IMR-90 (cell line): Measurements from ENCODE around the gene MOB2. TPM values are rescaled to one million over a fixed set of nuclear protein-coding genes. Genes with fewer than 3 reads are reported as not detected.

Experiments
- ATAC-seq: fragments of 200-7000 bp; cut with Tn5 transposase; 2 replicates; pipeline ENCODE4 v1.9.1; 2020; ENCODE audit warnings: low read depth, mild to moderate bottlenecking, moderate library complexity
- BruUV-seq: library from RNA; stranded (reverse); fragments of 400-500 nt; replicated peaks from 2 replicates; lab custom pipeline; 2021; lab: Mats Ljungman, UMichigan
- CTCF ChIA-PET: fragments of 300-600 bp; formaldehyde crosslinking; extraction: SDS; loops from one replicate; lab custom pipeline; 2021; ENCODE audit warnings: antibody characterized with exemption; lab: Yijun Ruan, JAX
- POLR2A ChIA-PET: fragments of 300-600 bp; sonication (Branson Sonifier 250); formaldehyde crosslinking; loops from one replicate; lab custom pipeline; 2022; ENCODE audit warnings: antibody characterized with exemption; ENCODE audit not compliant: unreplicated experiment; lab: Charles Lee
- DNase-seq: peaks from one replicate; pipeline ENCODE4 v3.0.0; 2013
- H2AFZ ChIP-seq: replicated peaks from 2 replicates; pipeline ENCODE3; 2013; ENCODE audit warnings: low read length, mild to moderate bottlenecking; ENCODE audit not compliant: poor library complexity
- H2AK5ac ChIP-seq: 2 replicates; pipeline ENCODE4 v1.6.1; 2013; ENCODE audit warnings: low read depth, low read length, inconsistent platforms
- H2AK9ac ChIP-seq: replicated peaks from 2 replicates; pipeline ENCODE3; 2013; ENCODE audit warnings: mild to moderate bottlenecking, low read depth, low read length, moderate library complexity; ENCODE audit not compliant: poor library complexity
- H2BK120ac ChIP-seq: 2 replicates; pipeline ENCODE4 v1.6.1; 2013; ENCODE audit warnings: low read depth, low read length, inconsistent platforms
- H2BK15ac ChIP-seq: 3 replicates; pipeline ENCODE4 v1.6.1; 2013; ENCODE audit warnings: low read depth, low read length, inconsistent platforms
- H2BK20ac ChIP-seq: 2 replicates; pipeline ENCODE4 v1.6.1; 2013; ENCODE audit warnings: low read depth, mild to moderate bottlenecking, inconsistent platforms, low read length, moderate library complexity
- H2BK5ac ChIP-seq: 2 replicates; pipeline ENCODE4 v1.6.1; 2013; ENCODE audit warnings: mild to moderate bottlenecking, low read depth, low read length, inconsistent platforms; ENCODE audit not compliant: poor library complexity, severe bottlenecking
- H3K14ac ChIP-seq: replicated peaks from 2 replicates; pipeline ENCODE4 v1.6.1; 2013; ENCODE audit warnings: low read depth, low read length, inconsistent platforms
- H3K18ac ChIP-seq: 2 replicates; pipeline ENCODE4 v1.6.1; 2013; ENCODE audit warnings: low read depth, low read length, control low read depth
- H3K23ac ChIP-seq: 2 replicates; pipeline ENCODE4 v1.6.1; 2013; ENCODE audit warnings: low read depth, low read length, inconsistent platforms
- H3K27ac ChIP-seq: 2 replicates; pipeline ENCODE4 v1.5.1; 2013; ENCODE audit warnings: mild to moderate bottlenecking, control low read depth, low read length; ENCODE audit not compliant: insufficient read depth
- H3K27me3 ChIP-seq: 2 replicates; pipeline ENCODE4 v1.6.1; 2013; ENCODE audit warnings: low read length; ENCODE audit not compliant: control insufficient read depth, insufficient read depth
- H3K36me3 ChIP-seq: 2 replicates; pipeline ENCODE4 v1.6.1; 2013; ENCODE audit warnings: low read length, mixed read lengths; ENCODE audit not compliant: control insufficient read depth, insufficient read depth
- H3K4ac ChIP-seq: 2 replicates; pipeline ENCODE4 v1.6.1; 2013; ENCODE audit warnings: low read depth, low read length, inconsistent platforms
- H3K4me1 ChIP-seq: 2 replicates; pipeline ENCODE4 v1.6.1; 2013; ENCODE audit warnings: low read length, mixed read lengths; ENCODE audit not compliant: control insufficient read depth, insufficient read depth
- H3K4me2 ChIP-seq: 2 replicates; pipeline ENCODE4 v1.6.1; 2013; ENCODE audit warnings: low read depth, mild to moderate bottlenecking, control low read depth, low read length, moderate library complexity
- H3K4me3 ChIP-seq: 2 replicates; pipeline ENCODE4 v1.5.1; 2013; ENCODE audit warnings: low read depth, mild to moderate bottlenecking, control low read depth, low read length, moderate library complexity; ENCODE audit not compliant: insufficient read depth
- H3K56ac ChIP-seq: 2 replicates; pipeline ENCODE4 v1.6.1; 2013; ENCODE audit warnings: low read length, inconsistent platforms; ENCODE audit not compliant: insufficient read depth; ENCODE audit errors: extremely low read depth
- H3K79me1 ChIP-seq, 2 experiments: 2 replicates each; pipeline ENCODE4 v1.6.1; 2013; ENCODE audit warnings: low read length in 2 of 2, inconsistent platforms in 1 of 2, low read depth in 1 of 2
- H3K9ac ChIP-seq: 2 replicates; pipeline ENCODE4 v1.6.1; 2013; ENCODE audit warnings: low read depth, low read length, control low read depth
- H3K9me1 ChIP-seq: 2 replicates; pipeline ENCODE4 v1.6.1; 2013; ENCODE audit warnings: low read length, inconsistent platforms; ENCODE audit not compliant: insufficient read depth
- H3K9me3 ChIP-seq: 2 replicates; pipeline ENCODE4 v1.6.1; 2013; ENCODE audit warnings: low read length; ENCODE audit not compliant: control insufficient read depth, insufficient read depth
- H4K20me1 ChIP-seq: 2 replicates; pipeline ENCODE4 v1.6.1; 2013; ENCODE audit warnings: low read length, inconsistent platforms; ENCODE audit not compliant: insufficient read depth
- H4K5ac ChIP-seq: 2 replicates; pipeline ENCODE4 v1.6.1; 2013; ENCODE audit warnings: mild to moderate bottlenecking, low read depth, low read length, control low read depth
- H4K8ac ChIP-seq, 2 experiments: 2 replicates each; pipeline ENCODE4 v1.6.1; 2013; ENCODE audit warnings: low read depth in 2 of 2, low read length in 2 of 2, control low read depth in 1 of 2, inconsistent platforms in 1 of 2
- H4K91ac ChIP-seq: 2 replicates; pipeline ENCODE4 v1.6.1; 2013; ENCODE audit warnings: low read depth, low read length, inconsistent platforms; ENCODE audit not compliant: insufficient read depth
- BHLHE40 ChIP-seq: fragments of 150-350 bp; IDR thresholded peaks from 2 replicates; pipeline ENCODE4 v1.6.1; 2016; ENCODE audit warnings: mild to moderate bottlenecking, low read depth, low read length
- CEBPB ChIP-seq: IDR thresholded peaks from 2 replicates; pipeline ENCODE4 v1.6.1; 2012; ENCODE audit warnings: low read depth, low read length, improper control_type of control experiment
- CHD1 ChIP-seq: IDR thresholded peaks from 2 replicates; pipeline ENCODE4 v1.6.1; 2012; ENCODE audit warnings: low read depth, low read length, improper control_type of control experiment
- FOS ChIP-seq: fragments of 150-350 bp; IDR thresholded peaks from 2 replicates; pipeline ENCODE4 v1.6.1; 2016; ENCODE audit warnings: low read depth, low read length
- MAFK ChIP-seq: IDR thresholded peaks from 2 replicates; pipeline ENCODE4 v1.6.1; 2012; ENCODE audit warnings: low read depth, low read length, improper control_type of control experiment
- MAZ ChIP-seq: IDR thresholded peaks from 2 replicates; pipeline ENCODE4 v1.6.1; 2012; ENCODE audit warnings: low read depth, mild to moderate bottlenecking, low read length, improper control_type of control experiment, moderate library complexity, borderline replicate concordance
- MXI1 ChIP-seq: IDR thresholded peaks from 2 replicates; pipeline ENCODE4 v1.6.1; 2012; ENCODE audit warnings: low read depth, mild to moderate bottlenecking, low read length, moderate library complexity, borderline replicate concordance
- NFE2L2 ChIP-seq: fragments of 150-350 bp; IDR thresholded peaks from 2 replicates; pipeline ENCODE4 v1.6.1; 2016; ENCODE audit warnings: low read depth, mild to moderate bottlenecking, low read length
- POLR2A ChIP-seq: IDR thresholded peaks from 2 replicates; pipeline ENCODE4 v1.6.1; 2012; ENCODE audit warnings: mild to moderate bottlenecking, low read depth, low read length
- RCOR1 ChIP-seq: IDR thresholded peaks from 2 replicates; pipeline ENCODE4 v1.6.1; 2012; ENCODE audit warnings: mild to moderate bottlenecking, low read length, improper control_type of control experiment; ENCODE audit not compliant: insufficient replicate concordance
- RFX5 ChIP-seq: IDR thresholded peaks from 2 replicates; pipeline ENCODE4 v1.8.0; 2012; ENCODE audit warnings: low read depth, mild to moderate bottlenecking, low read length, moderate library complexity
- SMC3 ChIP-seq: fragments of 150-350 bp; IDR thresholded peaks from 2 replicates; pipeline ENCODE4 v1.6.1; 2016; ENCODE audit warnings: low read depth, mild to moderate bottlenecking, antibody characterized with exemption, low read length, moderate library complexity
- WGBS, 2 experiments: methylation state at CpG; one replicate each; pipeline versions ENCODE4 v1.1.5 to v1.1.7; 2013; ENCODE audit warnings: missing lambda C conversion rate in 2 of 2; ENCODE audit not compliant: insufficient read length in 1 of 2; ENCODE audit errors: extremely low coverage in 2 of 2; 5-methylcytosine and 5-hydroxymethylcytosine counted together
- dilution Hi-C: fragments of 300-500 bp; cut with HindIII; formaldehyde crosslinking; loops from one replicate; pipeline ENCODE4 v1.14.3; 2018; ENCODE audit warnings: low sequenced_read_pairs; ENCODE audit not compliant: unreplicated experiment
- in situ Hi-C: fragments of 300-500 bp; cut with MboI; formaldehyde crosslinking; loops from 3 replicates; pipeline ENCODE4 v1.14.3; 2019; ENCODE audit warnings: low sequenced_read_pairs, inconsistent platforms, mixed read lengths
- intact Hi-C: fragments of 100-400 bp; cut with micrococcal nuclease; formaldehyde crosslinking; loops from 2 replicates; pipeline ENCODE4 v1.10.0; 2022
- polyA plus RNA-seq, 3 experiments: library from polyadenylated mRNA; depleted of rRNA; stranded (reverse); fragments of >200 nt; gene quantifications; 2 replicates each; pipeline ENCODE4 v1.2.3, GENCODE V29; 2012; ENCODE audit warnings: low replicate concordance in 1 of 3
- total RNA-seq: library from RNA; depleted of rRNA; stranded (reverse); fragments of >200 nt; gene quantifications from 2 replicates; pipeline ENCODE4 v1.2.3, GENCODE V29; 2012
- TF ChIP-seq, protein P1 (sequence below): fragments of 150-350 bp; IDR thresholded peaks from 2 replicates; pipeline ENCODE4 v1.6.1; 2016; ENCODE audit warnings: low read depth, mild to moderate bottlenecking, low read length, moderate library complexity, borderline replicate concordance
- TF ChIP-seq, protein P2 (sequence below): fragments of 150-350 bp; IDR thresholded peaks from 2 replicates; pipeline ENCODE4 v1.6.1; 2017; ENCODE audit warnings: mild to moderate bottlenecking, antibody characterized with exemption, low read length, low read depth
- TF ChIP-seq, protein P3 (sequence below): conservative IDR thresholded peaks from 2 replicates; pipeline ENCODE4 v1.5.1; 2012; ENCODE audit warnings: mild to moderate bottlenecking, low read depth, low read length, improper control_type of control experiment

MOB2 gene
- total and polyA plus RNA-seq, 2 of the 4 experiments (the other 2 are of a cell fraction) = 23.7 to 36.2 TPM

DNA sequence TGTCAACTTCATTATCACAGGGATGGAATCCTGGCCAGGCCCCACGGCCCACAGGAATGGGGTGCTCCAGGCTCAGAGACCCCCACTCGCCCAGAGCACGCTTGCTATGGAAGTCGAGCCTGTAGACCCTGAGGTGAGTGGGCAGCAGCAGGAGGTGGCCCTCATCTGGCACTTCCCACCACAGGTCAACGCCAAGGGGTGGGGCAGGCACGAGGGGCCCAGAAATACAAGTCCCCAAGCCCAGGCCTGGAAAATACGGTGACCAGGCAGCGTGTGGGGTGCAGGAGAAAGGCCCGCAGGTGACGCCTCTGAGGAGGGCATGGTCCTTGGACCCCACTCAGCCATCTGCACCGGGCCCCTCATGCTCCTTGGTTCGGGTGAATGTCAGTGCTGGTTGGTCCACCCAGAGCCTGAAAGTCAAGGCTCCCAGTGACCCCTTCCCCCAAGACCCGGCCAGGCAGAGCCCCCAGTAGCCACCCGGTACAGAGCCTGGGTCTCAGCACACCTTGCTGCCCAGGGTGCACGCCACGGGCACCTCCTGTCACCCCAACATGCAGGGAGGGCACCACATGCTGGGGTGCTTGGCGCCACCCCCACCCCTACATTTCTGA, 2.4 kb downstream of the MOB2 start:
- no peak for ATAC-seq
- H3K4me2 ChIP-seq = no peak overlapping the region
- no peak overlapping the region for H3K23ac ChIP-seq
- H4K20me1 ChIP-seq = peaks cover 84% of the 10 kb centered on the region
- no peak overlapping the region for H4K5ac ChIP-seq
- no peak overlapping the region for H3K27ac ChIP-seq
- BruUV-seq = no TSS peak
- 79% methylated on average over 5 of the region's 17 CpGs; no CpG with 5 or more reads in 1 of the 2 experiments for WGBS, 2 experiments
- peaks cover 4% of the 10 kb centered on the region; the same call in 1 of the 2 replicates for H3K4me1 ChIP-seq
- no peak overlapping the region for H2AFZ ChIP-seq
- peaks cover 12% of the 10 kb centered on the region; the same call in 1 of the 2 replicates for H3K36me3 ChIP-seq
- no peak overlapping the region for H4K8ac ChIP-seq
- H3K27me3 ChIP-seq = no peaks in the 10 kb centered on the region
- dilution Hi-C loops (no loop called here), in situ Hi-C loops (no loop called here), intact Hi-C loops (no loop called here)
- no peak overlapping the region for H2AK5ac ChIP-seq
- TF ChIP-seq RCOR1 (no peak), CHD1 (no peak), BHLHE40 (no peak), POLR2A (no peak), SMC3 (no peak), MAZ (no peak), NFE2L2 (no peak), MAFK (no peak), CEBPB (no peak), MXI1 (no peak), RFX5 (no peak), FOS (no peak)
- TF ChIP-seq, protein P1, sequence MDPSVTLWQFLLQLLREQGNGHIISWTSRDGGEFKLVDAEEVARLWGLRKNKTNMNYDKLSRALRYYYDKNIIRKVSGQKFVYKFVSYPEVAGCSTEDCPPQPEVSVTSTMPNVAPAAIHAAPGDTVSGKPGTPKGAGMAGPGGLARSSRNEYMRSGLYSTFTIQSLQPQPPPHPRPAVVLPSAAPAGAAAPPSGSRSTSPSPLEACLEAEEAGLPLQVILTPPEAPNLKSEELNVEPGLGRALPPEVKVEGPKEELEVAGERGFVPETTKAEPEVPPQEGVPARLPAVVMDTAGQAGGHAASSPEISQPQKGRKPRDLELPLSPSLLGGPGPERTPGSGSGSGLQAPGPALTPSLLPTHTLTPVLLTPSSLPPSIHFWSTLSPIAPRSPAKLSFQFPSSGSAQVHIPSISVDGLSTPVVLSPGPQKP = no peak
- TF ChIP-seq, protein P2, sequence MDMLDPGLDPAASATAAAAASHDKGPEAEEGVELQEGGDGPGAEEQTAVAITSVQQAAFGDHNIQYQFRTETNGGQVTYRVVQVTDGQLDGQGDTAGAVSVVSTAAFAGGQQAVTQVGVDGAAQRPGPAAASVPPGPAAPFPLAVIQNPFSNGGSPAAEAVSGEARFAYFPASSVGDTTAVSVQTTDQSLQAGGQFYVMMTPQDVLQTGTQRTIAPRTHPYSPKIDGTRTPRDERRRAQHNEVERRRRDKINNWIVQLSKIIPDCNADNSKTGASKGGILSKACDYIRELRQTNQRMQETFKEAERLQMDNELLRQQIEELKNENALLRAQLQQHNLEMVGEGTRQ = no peak
- TF ChIP-seq, protein P3, sequence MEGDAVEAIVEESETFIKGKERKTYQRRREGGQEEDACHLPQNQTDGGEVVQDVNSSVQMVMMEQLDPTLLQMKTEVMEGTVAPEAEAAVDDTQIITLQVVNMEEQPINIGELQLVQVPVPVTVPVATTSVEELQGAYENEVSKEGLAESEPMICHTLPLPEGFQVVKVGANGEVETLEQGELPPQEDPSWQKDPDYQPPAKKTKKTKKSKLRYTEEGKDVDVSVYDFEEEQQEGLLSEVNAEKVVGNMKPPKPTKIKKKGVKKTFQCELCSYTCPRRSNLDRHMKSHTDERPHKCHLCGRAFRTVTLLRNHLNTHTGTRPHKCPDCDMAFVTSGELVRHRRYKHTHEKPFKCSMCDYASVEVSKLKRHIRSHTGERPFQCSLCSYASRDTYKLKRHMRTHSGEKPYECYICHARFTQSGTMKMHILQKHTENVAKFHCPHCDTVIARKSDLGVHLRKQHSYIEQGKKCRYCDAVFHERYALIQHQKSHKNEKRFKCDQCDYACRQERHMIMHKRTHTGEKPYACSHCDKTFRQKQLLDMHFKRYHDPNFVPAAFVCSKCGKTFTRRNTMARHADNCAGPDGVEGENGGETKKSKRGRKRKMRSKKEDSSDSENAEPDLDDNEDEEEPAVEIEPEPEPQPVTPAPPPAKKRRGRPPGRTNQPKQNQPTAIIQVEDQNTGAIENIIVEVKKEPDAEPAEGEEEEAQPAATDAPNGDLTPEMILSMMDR = no peak
- POLR2A ChIA-PET = no interaction called here
- H2AK9ac ChIP-seq = no peak overlapping the region
- H3K14ac ChIP-seq = no peak overlapping the region
- peaks cover 3% of the 10 kb centered on the region; the same call in 1 of the 2 replicates for H3K9me1 ChIP-seq
- no peak overlapping the region for H3K4me3 ChIP-seq
- peaks cover 9 to 59% of the 10 kb centered on the region in 2 experiments; a peak in 3 of 4 replicates for H3K79me1 ChIP-seq
- H3K56ac ChIP-seq = no peak overlapping the region
- CTCF ChIA-PET = no interaction called here
- H3K9me3 ChIP-seq = no peaks in the 10 kb centered on the region
- no peak overlapping the region for H3K4ac ChIP-seq
- no peak overlapping the region for H2BK15ac ChIP-seq
- no peak for DNase-seq
- no peak overlapping the region for H2BK20ac ChIP-seq
- H3K18ac ChIP-seq = no peak overlapping the region
- no peak overlapping the region for H2BK120ac ChIP-seq
- no peak overlapping the region for H4K91ac ChIP-seq
- H3K9ac ChIP-seq = no peak overlapping the region
- H2BK5ac ChIP-seq = no peak overlapping the region
